GM23338 (cell line): Measurements from ENCODE around the gene PLEKHS1. TPM values are rescaled to one million over a fixed set of nuclear protein-coding genes. Genes with fewer than 3 reads are reported as not detected.

ENCODE experiments used
- ATAC-seq: fragments of 200-7000 bp; cut with Tn5 transposase; 3 replicates; pipeline ENCODE4 v1.9.1; 2020
- DNase-seq: peaks from one replicate; pipeline ENCODE4 v3.0.0-alpha.2; 2015; ENCODE audit warnings: low spot score
- H2AFZ ChIP-seq: fragments of 200-600 bp; sonication (generic); 2 replicates; pipeline ENCODE4 v1.8.0; 2016; ENCODE audit warnings: antibody characterized with exemption, mild to moderate bottlenecking, moderate library complexity
- H3F3A ChIP-seq: fragments of 200-600 bp; sonication (generic); replicated peaks from 2 replicates; pipeline ENCODE4 v1.8.0; 2017; ENCODE audit warnings: antibody characterized with exemption, mixed run types, low read depth
- H3K27ac ChIP-seq: fragments of 200-600 bp; sonication (generic); 2 replicates; pipeline ENCODE4 v1.6.1; 2016; ENCODE audit warnings: low read depth
- H3K27me3 ChIP-seq: fragments of 200-600 bp; sonication (generic); 2 replicates; pipeline ENCODE4 v1.8.0; 2016; ENCODE audit warnings: mild to moderate bottlenecking, mixed run types, moderate library complexity; ENCODE audit not compliant: insufficient read depth
- H3K36me3 ChIP-seq: fragments of 200-600 bp; sonication (generic); 2 replicates; pipeline ENCODE4 v1.8.0; 2016; ENCODE audit warnings: mild to moderate bottlenecking; ENCODE audit not compliant: insufficient read depth
- H3K4me1 ChIP-seq: fragments of 200-600 bp; sonication (generic); 2 replicates; pipeline ENCODE4 v1.8.0; 2016; ENCODE audit warnings: mild to moderate bottlenecking, moderate library complexity; ENCODE audit not compliant: insufficient read depth
- H3K4me2 ChIP-seq: fragments of 200-600 bp; sonication (generic); 2 replicates; pipeline ENCODE4 v1.7.1; 2017; ENCODE audit warnings: mixed run types
- H3K4me3 ChIP-seq: fragments of 200-600 bp; sonication (generic); 2 replicates; pipeline ENCODE4 v1.6.1; 2016; ENCODE audit warnings: mixed run types
- H3K79me2 ChIP-seq: fragments of 200-600 bp; sonication (generic); replicated peaks from 2 replicates; pipeline ENCODE4 v1.8.0; 2017; ENCODE audit warnings: mild to moderate bottlenecking; ENCODE audit not compliant: insufficient read depth
- H3K9me2 ChIP-seq: fragments of 200-600 bp; sonication (generic); 2 replicates; pipeline ENCODE4 v1.8.0; 2017; ENCODE audit not compliant: insufficient read depth
- H4K20me1 ChIP-seq: fragments of 200-600 bp; sonication (generic); replicated peaks from 2 replicates; pipeline ENCODE4 v1.8.0; 2017; ENCODE audit warnings: mild to moderate bottlenecking; ENCODE audit not compliant: insufficient read depth
- H3K27ac Mint-ChIP-seq: 2 replicates; pipeline ENCODE4 v1.8.0; 2020; ENCODE audit warnings: inconsistent platforms, mild to moderate bottlenecking, moderate library complexity, mixed read lengths
- H3K27me3 Mint-ChIP-seq: 3 replicates; pipeline ENCODE4 v1.8.0; 2022; ENCODE audit warnings: low read depth, mild to moderate bottlenecking, moderate library complexity, mixed read lengths, inconsistent platforms; ENCODE audit not compliant: insufficient read depth, poor library complexity
- H3K36me3 Mint-ChIP-seq: 3 replicates; pipeline ENCODE4 v1.8.0; 2021; ENCODE audit warnings: low read depth, mild to moderate bottlenecking, inconsistent platforms, moderate library complexity, mixed read lengths
- H3K4me1 Mint-ChIP-seq: 3 replicates; pipeline ENCODE4 v1.8.0; 2020; ENCODE audit warnings: mild to moderate bottlenecking, inconsistent platforms, mixed read lengths
- H3K4me3 Mint-ChIP-seq: 3 replicates; pipeline ENCODE4 v1.8.0; 2021; ENCODE audit warnings: moderate library complexity, mild to moderate bottlenecking, inconsistent platforms, mixed read lengths
- H3K9me3 Mint-ChIP-seq: 3 replicates; pipeline ENCODE4 v1.8.0; 2020; ENCODE audit warnings: moderate library complexity, mild to moderate bottlenecking, inconsistent platforms, mixed read lengths
- CREB1 ChIP-seq: fragments of 250-450 bp; sonication (Bioruptor Pico); IDR thresholded peaks from 2 replicates; pipeline ENCODE4 v1.5.0; 2020; ENCODE audit warnings: low read depth, mild to moderate bottlenecking, moderate library complexity
- EZH2 ChIP-seq: fragments of 200-600 bp; sonication (generic); IDR thresholded peaks from one replicate; pipeline ENCODE4 v1.8.0; 2017; ENCODE audit warnings: antibody characterized with exemption, mild to moderate bottlenecking, low read depth; ENCODE audit not compliant: unreplicated experiment
- EZH2phosphoT487 ChIP-seq: fragments of 200-600 bp; sonication (generic); IDR thresholded peaks from one replicate; pipeline ENCODE4 v1.8.1; 2018; ENCODE audit warnings: antibody characterized with exemption; ENCODE audit not compliant: unreplicated experiment
- JUNB ChIP-seq: IDR thresholded peaks from one replicate; pipeline ENCODE4 v1.6.1; 2016; ENCODE audit warnings: antibody characterized with exemption; ENCODE audit not compliant: unreplicated experiment
- NANOG ChIP-seq: IDR thresholded peaks from 2 replicates; pipeline ENCODE4 v1.6.1; 2016; ENCODE audit warnings: antibody characterized with exemption, borderline replicate concordance
- POLR2AphosphoS5 ChIP-seq: IDR thresholded peaks from 2 replicates; pipeline ENCODE4 v1.6.1; 2016; ENCODE audit warnings: antibody characterized with exemption, low read depth
- STAT1 ChIP-seq: IDR thresholded peaks from one replicate; pipeline ENCODE4 v1.6.1; 2016; ENCODE audit warnings: antibody characterized with exemption; ENCODE audit not compliant: unreplicated experiment
- ZNF114 ChIP-seq: fragments of 250-450 bp; sonication (Bioruptor Pico); IDR thresholded peaks from 2 replicates; pipeline ENCODE4 v1.5.0; 2020; ENCODE audit warnings: mild to moderate bottlenecking, moderate library complexity
- ZNF331 ChIP-seq: fragments of 250-450 bp; sonication (Bioruptor Pico); IDR thresholded peaks from 2 replicates; pipeline ENCODE4 v1.5.0; 2020; ENCODE audit warnings: low read depth, mild to moderate bottlenecking, moderate library complexity
- polyA plus RNA-seq: library from polyadenylated mRNA; unstranded; fragments of >200 nt; fragmentation: Nextera tagmentation; extraction: Ambion mirVana; gene quantifications from 2 replicates; pipeline ENCODE4 v1.2.1, GENCODE V29; 2016
- total RNA-seq: library from RNA; depleted of rRNA; stranded (reverse); fragments of >200 nt; shearing (Covaris generic); gene quantifications from 2 replicates; pipeline ENCODE4 v1.2.3, GENCODE V29; 2014
- TF ChIP-seq, protein P1 (sequence below): fragments of 250-450 bp; sonication (Bioruptor Pico); IDR thresholded peaks from 2 replicates; pipeline ENCODE4 v1.5.0; 2020; ENCODE audit warnings: mild to moderate bottlenecking, moderate library complexity
- TF ChIP-seq, protein P2 (sequence below): IDR thresholded peaks from one replicate; pipeline ENCODE4 v1.6.1; 2018; ENCODE audit warnings: antibody characterized with exemption; ENCODE audit not compliant: unreplicated experiment
- TF ChIP-seq, protein P3 (sequence below), 2 experiments: fragments of 200-600 bp in 1 of 2; sonication (generic) in 1 of 2; conservative IDR thresholded peaks; 2 replicates each; pipeline versions ENCODE4 v1.5.1 to v1.6.1; 2016 to 2017; ENCODE audit warnings: antibody characterized with exemption in 2 of 2, low read depth in 2 of 2, mild to moderate bottlenecking in 2 of 2, moderate library complexity in 1 of 2
- TF ChIP-seq, protein P4 (sequence below): IDR thresholded peaks from 2 replicates; pipeline ENCODE4 v1.6.1; 2016; ENCODE audit warnings: antibody characterized with exemption

The PLEKHS1 gene
- total and polyA plus RNA-seq, 2 experiments from 2014 or later = not detected

DNA sequence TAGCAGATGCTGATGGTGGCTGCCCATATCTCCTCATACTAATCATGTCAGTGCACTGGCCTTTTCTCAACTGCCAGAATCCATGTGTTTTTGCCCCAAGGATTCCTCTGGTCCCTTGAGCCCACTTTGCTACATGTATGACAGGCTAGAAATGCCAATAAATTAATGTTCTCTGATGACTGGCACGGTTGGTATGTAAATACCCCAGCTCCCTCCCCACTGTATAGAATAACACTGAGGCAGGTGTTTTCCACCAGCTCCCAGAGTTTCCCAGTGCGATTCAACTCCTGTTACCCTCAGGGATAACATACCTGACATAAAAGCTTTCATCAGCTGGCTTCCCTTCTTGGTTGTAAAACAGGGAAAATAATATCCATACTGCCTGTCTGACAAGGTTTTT, 9.0 kb upstream of the PLEKHS1 start:
- H3K27ac Mint-ChIP-seq = no peak overlapping the region
- H3K9me2 ChIP-seq = peaks cover 5% of the 10 kb centered on the region; the same call in 1 of the 2 replicates
- no peaks in the 10 kb centered on the region for H3K36me3 Mint-ChIP-seq
- no peak overlapping the region for H2AFZ ChIP-seq
- H3K4me3 Mint-ChIP-seq = no peak overlapping the region
- DNase-seq = no peak
- H4K20me1 ChIP-seq = no peaks in the 10 kb centered on the region
- H3K4me1 ChIP-seq = no peaks in the 10 kb centered on the region
- no peak overlapping the region for H3K27ac ChIP-seq
- ATAC-seq = no peak
- no peaks in the 10 kb centered on the region for H3K9me3 Mint-ChIP-seq
- no peaks in the 10 kb centered on the region for H3K27me3 ChIP-seq
- H3K27me3 Mint-ChIP-seq = peaks cover 7% of the 10 kb centered on the region
- no peaks in the 10 kb centered on the region for H3F3A ChIP-seq
- H3K79me2 ChIP-seq = no peaks in the 10 kb centered on the region
- TF ChIP-seq STAT1 (no peak), CREB1 (CRISPR knock-in tag) (no peak), ZNF114 (CRISPR knock-in tag) (no peak), NANOG (no peak), ZNF331 (CRISPR knock-in tag) (no peak), EZH2phosphoT487 (no peak), EZH2 (no peak), POLR2AphosphoS5 (no peak), JUNB (no peak)
- TF ChIP-seq, protein P1, sequence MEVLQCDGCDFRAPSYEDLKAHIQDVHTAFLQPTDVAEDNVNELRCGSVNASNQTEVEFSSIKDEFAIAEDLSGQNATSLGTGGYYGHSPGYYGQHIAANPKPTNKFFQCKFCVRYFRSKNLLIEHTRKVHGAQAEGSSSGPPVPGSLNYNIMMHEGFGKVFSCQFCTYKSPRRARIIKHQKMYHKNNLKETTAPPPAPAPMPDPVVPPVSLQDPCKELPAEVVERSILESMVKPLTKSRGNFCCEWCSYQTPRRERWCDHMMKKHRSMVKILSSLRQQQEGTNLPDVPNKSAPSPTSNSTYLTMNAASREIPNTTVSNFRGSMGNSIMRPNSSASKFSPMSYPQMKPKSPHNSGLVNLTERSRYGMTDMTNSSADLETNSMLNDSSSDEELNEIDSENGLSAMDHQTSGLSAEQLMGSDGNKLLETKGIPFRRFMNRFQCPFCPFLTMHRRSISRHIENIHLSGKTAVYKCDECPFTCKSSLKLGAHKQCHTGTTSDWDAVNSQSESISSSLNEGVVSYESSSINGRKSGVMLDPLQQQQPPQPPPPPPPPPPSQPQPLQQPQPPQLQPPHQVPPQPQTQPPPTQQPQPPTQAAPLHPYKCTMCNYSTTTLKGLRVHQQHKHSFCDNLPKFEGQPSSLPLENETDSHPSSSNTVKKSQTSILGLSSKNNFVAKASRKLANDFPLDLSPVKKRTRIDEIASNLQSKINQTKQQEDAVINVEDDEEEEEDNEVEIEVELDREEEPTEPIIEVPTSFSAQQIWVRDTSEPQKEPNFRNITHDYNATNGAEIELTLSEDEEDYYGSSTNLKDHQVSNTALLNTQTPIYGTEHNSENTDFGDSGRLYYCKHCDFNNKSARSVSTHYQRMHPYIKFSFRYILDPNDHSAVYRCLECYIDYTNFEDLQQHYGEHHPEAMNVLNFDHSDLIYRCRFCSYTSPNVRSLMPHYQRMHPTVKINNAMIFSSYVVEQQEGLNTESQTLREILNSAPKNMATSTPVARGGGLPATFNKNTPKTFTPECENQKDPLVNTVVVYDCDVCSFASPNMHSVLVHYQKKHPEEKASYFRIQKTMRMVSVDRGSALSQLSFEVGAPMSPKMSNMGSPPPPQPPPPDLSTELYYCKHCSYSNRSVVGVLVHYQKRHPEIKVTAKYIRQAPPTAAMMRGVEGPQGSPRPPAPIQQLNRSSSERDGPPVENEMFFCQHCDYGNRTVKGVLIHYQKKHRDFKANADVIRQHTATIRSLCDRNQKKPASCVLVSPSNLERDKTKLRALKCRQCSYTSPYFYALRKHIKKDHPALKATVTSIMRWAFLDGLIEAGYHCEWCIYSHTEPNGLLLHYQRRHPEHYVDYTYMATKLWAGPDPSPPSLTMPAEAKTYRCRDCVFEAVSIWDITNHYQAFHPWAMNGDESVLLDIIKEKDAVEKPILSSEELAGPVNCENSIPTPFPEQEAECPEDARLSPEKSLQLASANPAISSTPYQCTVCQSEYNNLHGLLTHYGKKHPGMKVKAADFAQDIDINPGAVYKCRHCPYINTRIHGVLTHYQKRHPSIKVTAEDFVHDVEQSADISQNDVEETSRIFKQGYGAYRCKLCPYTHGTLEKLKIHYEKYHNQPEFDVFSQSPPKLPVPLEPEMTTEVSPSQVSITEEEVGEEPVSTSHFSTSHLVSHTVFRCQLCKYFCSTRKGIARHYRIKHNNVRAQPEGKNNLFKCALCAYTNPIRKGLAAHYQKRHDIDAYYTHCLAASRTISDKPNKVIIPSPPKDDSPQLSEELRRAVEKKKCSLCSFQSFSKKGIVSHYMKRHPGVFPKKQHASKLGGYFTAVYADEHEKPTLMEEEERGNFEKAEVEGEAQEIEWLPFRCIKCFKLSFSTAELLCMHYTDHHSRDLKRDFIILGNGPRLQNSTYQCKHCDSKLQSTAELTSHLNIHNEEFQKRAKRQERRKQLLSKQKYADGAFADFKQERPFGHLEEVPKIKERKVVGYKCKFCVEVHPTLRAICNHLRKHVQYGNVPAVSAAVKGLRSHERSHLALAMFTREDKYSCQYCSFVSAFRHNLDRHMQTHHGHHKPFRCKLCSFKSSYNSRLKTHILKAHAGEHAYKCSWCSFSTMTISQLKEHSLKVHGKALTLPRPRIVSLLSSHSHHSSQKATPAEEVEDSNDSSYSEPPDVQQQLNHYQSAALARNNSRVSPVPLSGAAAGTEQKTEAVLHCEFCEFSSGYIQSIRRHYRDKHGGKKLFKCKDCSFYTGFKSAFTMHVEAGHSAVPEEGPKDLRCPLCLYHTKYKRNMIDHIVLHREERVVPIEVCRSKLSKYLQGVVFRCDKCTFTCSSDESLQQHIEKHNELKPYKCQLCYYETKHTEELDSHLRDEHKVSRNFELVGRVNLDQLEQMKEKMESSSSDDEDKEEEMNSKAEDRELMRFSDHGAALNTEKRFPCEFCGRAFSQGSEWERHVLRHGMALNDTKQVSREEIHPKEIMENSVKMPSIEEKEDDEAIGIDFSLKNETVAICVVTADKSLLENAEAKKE (CRISPR knock-in tag) = no peak
- TF ChIP-seq, protein P2, sequence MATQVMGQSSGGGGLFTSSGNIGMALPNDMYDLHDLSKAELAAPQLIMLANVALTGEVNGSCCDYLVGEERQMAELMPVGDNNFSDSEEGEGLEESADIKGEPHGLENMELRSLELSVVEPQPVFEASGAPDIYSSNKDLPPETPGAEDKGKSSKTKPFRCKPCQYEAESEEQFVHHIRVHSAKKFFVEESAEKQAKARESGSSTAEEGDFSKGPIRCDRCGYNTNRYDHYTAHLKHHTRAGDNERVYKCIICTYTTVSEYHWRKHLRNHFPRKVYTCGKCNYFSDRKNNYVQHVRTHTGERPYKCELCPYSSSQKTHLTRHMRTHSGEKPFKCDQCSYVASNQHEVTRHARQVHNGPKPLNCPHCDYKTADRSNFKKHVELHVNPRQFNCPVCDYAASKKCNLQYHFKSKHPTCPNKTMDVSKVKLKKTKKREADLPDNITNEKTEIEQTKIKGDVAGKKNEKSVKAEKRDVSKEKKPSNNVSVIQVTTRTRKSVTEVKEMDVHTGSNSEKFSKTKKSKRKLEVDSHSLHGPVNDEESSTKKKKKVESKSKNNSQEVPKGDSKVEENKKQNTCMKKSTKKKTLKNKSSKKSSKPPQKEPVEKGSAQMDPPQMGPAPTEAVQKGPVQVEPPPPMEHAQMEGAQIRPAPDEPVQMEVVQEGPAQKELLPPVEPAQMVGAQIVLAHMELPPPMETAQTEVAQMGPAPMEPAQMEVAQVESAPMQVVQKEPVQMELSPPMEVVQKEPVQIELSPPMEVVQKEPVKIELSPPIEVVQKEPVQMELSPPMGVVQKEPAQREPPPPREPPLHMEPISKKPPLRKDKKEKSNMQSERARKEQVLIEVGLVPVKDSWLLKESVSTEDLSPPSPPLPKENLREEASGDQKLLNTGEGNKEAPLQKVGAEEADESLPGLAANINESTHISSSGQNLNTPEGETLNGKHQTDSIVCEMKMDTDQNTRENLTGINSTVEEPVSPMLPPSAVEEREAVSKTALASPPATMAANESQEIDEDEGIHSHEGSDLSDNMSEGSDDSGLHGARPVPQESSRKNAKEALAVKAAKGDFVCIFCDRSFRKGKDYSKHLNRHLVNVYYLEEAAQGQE = no peak
- TF ChIP-seq, protein P3, sequence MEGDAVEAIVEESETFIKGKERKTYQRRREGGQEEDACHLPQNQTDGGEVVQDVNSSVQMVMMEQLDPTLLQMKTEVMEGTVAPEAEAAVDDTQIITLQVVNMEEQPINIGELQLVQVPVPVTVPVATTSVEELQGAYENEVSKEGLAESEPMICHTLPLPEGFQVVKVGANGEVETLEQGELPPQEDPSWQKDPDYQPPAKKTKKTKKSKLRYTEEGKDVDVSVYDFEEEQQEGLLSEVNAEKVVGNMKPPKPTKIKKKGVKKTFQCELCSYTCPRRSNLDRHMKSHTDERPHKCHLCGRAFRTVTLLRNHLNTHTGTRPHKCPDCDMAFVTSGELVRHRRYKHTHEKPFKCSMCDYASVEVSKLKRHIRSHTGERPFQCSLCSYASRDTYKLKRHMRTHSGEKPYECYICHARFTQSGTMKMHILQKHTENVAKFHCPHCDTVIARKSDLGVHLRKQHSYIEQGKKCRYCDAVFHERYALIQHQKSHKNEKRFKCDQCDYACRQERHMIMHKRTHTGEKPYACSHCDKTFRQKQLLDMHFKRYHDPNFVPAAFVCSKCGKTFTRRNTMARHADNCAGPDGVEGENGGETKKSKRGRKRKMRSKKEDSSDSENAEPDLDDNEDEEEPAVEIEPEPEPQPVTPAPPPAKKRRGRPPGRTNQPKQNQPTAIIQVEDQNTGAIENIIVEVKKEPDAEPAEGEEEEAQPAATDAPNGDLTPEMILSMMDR (conservative IDR thresholded peaks at IDR 0.05; ENCODE audit: low read depth in 2 of 2) = no peak
- TF ChIP-seq, protein P4, sequence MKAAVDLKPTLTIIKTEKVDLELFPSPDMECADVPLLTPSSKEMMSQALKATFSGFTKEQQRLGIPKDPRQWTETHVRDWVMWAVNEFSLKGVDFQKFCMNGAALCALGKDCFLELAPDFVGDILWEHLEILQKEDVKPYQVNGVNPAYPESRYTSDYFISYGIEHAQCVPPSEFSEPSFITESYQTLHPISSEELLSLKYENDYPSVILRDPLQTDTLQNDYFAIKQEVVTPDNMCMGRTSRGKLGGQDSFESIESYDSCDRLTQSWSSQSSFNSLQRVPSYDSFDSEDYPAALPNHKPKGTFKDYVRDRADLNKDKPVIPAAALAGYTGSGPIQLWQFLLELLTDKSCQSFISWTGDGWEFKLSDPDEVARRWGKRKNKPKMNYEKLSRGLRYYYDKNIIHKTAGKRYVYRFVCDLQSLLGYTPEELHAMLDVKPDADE = no peak
- no peak overlapping the region for H3K4me3 ChIP-seq
- H3K36me3 ChIP-seq = no peaks in the 10 kb centered on the region
- no peaks in the 10 kb centered on the region for H3K4me1 Mint-ChIP-seq
- no peak overlapping the region for H3K4me2 ChIP-seq
